Renal cortical epithelial cell (primary cell): Measurements from ENCODE around the gene SLC16A7. TPM values are rescaled to one million over a fixed set of nuclear protein-coding genes. Genes with fewer than 3 reads are reported as not detected.
"Not testable (repeated sequence)": the region's sequence is repeated elsewhere in the genome, so short reads cannot be mapped to it uniquely, and the experiment has no call there.

Experiments used
- DNase-seq: peaks from one replicate; pipeline ENCODE4 v3.0.0-alpha.2; 2011; ENCODE audit warnings: low read depth
- total RNA-seq: library from RNA; depleted of rRNA; stranded (reverse); fragments of >200 nt; gene quantifications from 2 replicates; pipeline ENCODE4 v1.2.3, GENCODE V29; 2014

SLC16A7 gene, protein sequence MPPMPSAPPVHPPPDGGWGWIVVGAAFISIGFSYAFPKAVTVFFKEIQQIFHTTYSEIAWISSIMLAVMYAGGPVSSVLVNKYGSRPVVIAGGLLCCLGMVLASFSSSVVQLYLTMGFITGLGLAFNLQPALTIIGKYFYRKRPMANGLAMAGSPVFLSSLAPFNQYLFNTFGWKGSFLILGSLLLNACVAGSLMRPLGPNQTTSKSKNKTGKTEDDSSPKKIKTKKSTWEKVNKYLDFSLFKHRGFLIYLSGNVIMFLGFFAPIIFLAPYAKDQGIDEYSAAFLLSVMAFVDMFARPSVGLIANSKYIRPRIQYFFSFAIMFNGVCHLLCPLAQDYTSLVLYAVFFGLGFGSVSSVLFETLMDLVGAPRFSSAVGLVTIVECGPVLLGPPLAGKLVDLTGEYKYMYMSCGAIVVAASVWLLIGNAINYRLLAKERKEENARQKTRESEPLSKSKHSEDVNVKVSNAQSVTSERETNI
- 11.5 and 59.0 TPM in 2 replicates for total RNA-seq

DNA sequence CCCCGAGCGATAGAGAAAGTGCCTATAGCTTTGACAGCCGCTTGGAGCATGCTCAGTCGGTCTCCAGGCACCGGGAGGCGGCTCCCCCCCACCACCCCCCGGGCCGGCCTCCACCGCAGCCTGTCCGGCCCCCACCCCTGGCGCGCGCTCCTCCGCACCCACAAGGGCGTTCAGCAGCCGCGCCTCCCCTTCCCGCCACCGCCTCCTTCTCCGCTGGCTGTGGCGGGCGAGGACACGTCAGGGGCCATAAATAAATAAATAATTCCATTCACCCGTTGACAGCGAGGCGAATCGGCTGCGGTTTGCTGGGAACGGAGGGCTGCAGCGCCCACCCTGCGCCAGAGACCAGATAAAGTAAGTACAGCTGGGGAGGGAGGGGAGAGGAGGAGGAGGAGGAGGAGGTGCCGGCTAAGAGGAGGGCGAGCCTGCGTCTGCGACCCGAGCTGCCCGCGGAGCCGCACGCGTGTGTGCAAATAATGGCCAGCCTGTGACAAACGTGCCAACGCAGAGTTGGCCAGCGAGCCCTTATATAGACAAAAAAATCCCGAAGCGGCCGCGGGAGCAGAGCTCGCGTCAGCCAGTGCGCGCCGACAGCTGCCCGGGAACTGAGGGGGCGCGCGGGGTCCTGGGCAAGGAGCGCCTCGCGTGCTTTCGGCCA is at the start of gene SLC16A7:
SLC16A7 (plus strand) TSS at position 147 of the 658 bp plus-strand sequence. CDS start 108,773 bp downstream, outside the sequence.
- DNase-seq, result peak; percentile 66

DNA sequence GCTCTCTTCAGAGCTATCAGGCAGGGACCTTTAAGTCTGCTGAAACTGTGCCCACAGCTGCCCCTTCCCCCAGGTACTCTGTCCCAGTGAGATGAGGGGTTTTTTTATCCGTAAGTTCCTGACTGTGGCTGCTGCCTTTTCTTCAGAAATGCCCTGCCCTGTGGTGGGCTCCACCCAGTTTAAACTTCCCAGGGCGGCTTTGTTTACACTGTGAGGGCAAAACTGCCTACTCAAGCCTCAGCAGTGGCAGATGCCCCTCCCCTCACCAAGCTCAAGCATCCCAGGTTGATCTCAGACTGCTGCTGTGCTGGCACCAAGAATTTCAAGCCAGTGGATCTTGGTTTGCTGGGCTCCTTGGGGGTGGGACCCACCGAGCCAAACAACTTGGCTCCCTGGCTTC is 46.9 kb upstream of the SLC16A7 start:
- DNase-seq, result no peak

DNA sequence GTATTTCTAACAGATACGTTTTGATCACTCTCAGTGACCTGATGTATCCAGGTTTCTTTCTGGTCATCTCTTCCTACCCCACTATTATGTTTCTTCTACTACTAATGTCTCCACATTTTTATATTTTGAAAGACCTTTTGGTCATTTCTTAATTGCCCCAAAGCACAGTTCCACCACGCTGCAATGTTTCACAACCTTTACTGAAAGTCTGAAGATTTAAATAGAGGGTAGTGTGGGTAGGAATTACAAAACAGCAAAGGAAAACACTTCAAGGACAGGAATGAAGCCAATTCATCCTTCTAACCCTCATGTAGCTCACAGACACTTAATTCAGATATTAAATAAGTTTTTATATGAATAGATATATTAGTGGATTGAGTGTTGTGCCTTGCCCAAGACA is 36.1 kb upstream of the SLC16A7 start:
- peak; percentile 15 for DNase-seq

DNA sequence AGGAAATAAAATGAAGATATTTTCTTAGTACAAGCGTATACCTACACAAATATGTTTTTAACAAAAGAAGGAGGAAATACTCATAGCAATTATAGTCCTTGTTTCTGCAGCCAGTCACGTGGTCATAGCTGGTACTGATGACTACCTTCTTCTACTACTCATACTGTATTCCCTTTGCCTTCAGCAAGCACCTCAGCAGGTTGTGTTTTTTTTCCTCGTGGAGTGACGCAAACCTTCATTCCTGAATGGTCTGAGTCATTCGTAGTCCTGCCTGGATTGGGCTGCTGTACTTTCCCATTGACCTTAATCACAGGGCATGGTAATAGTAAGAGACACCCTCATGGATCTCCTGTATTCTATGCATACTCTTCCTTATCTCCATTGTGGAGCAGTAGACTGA is 25.7 kb upstream of the SLC16A7 start:
- DNase-seq, result peak; percentile 92

DNA sequence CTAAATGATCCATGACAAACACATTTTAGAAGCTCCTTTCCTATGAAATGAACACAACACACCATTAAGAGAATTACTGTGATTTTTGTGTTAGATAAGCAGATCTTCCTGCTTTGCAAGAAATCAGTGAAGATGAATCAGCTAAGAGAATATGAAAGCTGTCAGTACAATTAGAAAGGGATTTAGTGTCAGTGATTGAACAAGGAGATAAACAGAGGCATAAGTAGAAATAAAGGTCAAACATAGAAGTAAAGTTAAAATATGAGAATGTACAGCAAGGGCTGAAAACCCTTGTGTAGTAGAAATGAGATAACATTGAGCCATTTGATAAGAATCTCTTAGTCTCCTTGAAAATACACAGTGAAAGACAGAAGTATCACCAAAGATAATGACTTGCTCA is 21.4 kb upstream of the SLC16A7 start:
- DNase-seq, result no peak

DNA sequence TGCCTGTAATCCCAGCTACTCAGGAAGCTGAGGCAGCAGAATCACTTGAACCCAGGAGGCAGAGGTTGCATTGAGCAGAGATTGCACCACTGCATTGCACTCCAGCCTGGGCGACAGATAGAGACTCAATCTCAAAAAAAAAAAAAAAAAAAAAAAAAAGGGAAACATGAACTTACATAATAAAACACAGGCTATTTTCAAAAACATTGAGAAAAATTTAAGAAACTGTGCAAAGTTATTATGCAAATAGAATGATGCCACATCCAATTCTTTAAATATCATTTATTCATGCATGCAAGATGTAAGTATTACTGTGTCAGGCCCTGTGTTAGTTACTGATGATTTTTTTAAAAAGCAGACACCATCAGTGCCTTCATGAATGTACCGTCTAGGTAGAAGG is 20.0 kb upstream of the SLC16A7 start:
- no peak for DNase-seq

DNA sequence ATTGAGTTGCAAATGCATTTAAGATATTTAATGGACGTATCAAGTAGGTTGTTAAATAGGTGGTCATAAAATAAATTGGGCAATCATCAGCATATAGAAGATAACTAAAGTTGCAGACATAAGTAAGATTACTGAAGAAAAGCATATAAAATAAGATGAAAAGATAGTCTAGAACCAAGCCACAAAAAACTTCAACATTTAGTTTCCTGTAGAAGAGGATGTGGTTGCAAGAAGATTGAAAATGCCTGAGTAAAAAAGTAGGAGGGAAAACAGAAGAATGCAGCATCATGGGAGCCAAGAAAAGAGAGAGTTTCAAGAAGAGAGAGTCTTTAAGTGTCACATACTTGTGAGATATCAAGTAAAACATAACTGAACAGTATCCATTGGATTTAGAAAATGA is 17.6 kb upstream of the SLC16A7 start:
- no peak for DNase-seq

DNA sequence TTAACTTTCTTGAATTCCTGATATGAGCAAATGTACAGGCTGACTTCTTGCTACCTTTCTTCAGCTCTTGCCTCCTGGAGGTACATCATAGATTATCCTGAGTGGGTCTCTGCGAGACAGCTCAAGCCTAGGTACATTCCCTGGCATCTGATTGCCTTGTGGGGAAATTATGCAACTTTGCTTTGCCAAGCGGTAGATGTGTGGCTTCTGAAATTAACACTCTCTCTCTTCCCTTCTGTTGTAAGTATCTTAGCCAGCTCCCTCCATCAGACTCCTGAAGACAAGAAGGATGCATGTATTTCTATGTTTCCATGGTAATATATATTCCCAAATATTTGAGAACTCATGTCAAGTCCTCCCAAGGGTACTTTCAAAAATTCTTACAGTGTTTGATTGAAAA is 16.2 kb upstream of the SLC16A7 start:
- DNase-seq, result no peak

DNA sequence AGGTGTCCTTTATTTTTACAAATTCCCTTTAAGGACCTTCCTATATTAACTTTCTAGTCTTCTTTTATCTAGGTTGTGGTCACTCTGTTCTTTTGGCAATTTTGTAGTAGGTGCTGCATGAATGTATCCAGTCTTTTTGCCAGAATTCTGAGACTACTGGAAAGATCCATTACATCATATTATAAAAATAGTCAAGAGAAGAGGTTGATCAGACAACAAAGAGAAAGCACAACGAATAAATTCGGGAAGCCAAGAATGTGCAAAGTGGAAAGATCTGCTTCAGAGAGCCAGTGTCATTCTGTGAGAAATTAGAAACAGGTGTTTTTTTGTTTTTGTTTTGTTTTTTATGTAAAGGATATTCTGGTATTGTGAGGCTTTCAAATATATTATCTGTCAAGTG is 15.8 kb upstream of the SLC16A7 start:
- DNase-seq, result no peak

DNA sequence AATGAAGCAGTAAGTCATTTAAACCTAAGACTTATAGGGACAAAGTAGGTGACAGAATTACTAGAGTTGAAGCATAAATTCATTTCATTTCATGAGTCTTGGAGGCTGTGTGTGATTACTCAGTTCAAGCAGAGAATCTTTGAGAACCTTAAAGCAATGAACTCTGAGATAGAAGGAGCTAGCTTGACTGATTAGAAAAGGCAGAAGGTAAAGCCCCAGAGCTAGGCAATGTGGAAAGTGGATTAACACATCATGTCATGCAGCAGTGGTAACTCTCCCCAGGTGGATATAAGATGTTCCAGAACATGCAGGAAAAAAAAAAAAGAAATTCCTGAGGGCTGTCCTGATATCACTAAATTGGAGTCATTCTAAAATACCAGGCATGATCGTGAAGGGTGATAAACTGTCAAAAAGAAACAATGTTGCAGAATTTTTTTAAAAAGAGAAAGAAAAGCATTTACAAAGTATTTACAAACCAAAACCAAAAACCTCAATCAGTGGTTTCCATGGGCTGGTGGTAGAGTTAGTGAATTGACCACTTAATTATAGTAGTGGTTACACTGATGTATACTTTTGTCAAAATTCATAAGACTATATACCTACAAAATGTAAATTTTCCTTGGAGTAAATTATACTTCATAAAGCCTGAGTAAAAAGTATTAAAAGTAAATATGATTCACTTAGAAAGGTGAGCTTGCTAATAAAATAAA is 12.7 kb upstream of the SLC16A7 start:
- DNase-seq, result no peak

DNA sequence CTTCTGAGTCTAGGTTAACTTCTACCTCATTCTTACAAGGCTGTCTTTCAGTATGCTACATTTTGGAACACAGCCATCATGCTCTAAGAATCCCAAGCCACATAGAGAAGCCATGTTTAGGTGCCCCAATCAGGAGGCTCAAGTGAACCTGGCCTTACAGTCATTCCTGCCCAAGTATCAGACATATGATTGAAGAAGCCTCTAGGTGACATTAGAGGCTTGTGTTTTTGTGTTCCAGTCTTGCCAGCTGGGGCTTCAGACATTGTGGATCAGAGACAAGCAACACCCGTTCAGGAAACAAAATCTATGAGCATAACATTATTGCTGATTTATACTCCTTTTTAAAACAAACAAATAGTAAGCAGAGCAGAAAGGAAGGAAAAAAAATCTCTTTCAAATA is 8.1 kb upstream of the SLC16A7 start:
- DNase-seq, result no peak

DNA sequence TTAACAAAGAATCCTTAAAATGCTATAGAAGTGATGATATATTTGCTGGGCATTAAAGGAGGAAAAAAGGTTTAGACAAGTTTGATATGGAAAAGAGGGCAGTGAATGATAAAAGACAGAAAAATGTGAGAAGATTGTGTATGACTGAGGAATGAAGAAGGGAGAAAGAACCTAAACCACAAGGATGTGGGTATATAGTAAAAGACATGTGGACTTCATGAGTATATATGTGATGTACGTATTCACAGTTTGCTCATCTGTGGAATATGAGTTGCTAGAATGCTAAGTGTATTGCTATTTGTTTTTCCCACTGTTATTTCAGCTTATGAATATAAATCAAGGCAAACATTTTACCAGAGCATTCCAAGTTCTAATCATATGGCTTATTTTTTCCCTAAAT is 2.1 kb upstream of the SLC16A7 start:
- no peak for DNase-seq

DNA sequence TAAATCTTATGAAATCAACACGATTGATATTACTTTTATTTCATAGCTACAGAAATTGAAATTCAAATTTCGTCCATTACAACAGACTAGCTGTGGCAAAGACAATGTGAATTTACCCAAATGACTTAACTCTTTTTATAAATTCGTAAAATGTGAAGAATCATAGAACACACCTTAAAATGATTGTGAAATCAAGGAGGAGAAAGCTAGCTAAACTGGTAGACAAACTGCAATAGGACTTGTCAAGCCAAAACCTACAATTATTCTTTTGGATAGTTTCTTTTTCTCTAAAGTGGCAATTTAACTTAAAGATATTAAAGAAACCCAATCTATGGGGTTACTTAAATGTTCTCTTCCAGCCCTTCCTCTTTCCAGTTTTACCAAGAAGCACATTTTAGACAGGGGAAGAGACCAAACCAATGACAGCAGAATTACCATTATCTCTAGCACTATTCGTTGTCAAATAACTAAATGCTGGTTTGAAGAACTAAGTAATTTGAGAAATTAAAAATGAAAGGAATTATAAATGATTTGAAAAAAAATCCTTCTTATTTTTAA is 807 bp upstream of the SLC16A7 start:
- no peak for DNase-seq

DNA sequence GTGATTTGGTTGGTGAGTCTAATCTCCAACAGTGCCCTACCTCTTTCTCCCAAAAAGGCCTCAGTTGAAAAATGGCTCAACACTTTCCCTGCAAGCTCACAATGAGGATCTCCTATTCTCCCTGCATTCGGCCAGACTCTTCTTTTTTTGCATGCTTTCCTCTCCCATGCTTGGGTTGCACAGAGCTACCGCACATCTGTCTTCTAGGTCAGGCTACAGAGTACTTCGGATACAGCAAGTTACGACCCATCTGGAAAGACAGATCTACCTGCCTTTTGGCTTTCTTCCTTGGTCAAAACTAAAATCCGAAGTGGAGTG is 305 bp upstream of the SLC16A7 start:
- no peak for DNase-seq

DNA sequence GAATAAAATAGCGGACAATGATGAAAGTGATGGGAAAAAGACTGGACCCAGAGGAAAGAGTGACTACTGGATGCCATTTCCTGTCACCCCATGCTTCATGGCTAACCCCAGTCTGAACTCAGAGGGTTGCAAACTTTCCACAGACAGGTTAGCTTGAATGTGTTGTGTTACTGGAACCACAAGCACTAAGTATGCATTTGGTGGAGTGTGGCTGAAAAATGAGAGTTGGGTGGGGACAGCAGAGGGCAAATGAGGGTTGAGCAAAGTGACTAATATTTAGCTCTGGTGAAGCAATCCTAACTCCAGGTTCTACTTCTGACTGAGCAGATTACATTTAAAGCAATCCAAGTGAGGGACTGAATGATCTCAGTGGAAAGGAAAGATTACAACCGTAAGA is 1.6 kb downstream of the SLC16A7 start:
- DNase-seq, result peak; percentile 99

DNA sequence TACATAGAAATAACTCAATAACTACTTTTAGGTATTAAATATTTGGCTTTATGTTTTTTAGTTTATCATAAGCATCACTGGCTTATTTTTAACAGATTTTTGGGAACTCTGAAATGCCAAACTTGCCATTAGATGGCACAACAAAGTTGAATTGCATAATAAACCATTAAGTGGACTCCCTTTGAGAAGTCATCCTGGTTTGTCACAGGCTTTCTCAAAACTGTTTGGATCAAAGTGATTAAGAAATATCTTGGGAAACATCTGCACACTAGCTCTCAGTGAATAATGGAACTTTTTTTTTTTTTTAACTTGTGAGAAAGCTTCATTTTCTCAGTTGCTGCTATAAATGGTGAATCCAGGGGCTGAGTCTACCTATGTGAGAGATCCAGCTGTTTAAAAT is 4.3 kb downstream of the SLC16A7 start:
- DNase-seq, result peak; percentile 77

DNA sequence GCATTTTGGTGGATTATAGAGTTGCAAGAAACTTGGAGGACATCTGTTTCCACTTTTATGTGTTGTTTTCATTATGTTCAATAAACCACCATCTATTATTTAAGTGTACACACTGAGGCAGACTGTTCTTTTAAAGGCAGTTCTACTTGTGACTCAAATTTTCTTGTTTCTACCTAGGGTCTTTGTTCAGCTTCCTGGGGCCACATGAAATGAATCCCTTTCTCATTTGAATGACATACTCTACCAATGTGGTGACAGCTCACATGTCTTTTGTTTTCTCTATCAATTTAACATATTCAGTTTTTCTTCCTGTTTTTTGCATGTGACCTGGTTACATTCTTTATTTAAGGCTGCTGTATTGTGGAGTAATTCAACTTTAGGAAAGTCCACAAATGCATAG is 7.9 kb downstream of the SLC16A7 start:
- DNase-seq, result no peak

DNA sequence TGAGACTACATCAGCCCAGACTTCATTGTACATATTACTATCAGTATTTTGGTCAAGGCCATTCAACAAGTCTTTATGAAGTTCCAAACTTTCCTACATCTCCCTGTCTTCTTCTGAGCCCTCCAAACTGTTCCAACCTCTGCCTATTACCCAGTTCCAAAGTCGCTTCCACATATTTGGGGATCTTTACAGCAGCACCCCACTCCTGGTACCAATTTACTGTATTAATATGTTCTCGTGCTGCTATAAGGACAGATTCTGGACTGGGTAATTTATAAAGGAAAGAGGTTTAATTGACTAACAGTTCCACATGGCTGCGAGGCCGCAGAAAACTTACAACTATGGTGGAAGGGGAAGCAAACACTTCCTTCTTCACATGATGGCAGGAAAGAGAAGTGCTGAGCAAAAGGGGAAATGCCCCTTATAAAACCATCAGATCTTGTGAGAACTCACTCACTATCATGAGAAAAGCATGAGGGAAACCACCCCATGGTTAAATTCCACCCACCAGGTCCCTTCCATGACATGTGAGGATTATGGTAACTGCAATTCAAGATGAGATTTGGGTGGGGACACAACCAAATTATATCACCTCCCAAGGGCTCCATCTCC is 17.1 kb downstream of the SLC16A7 start:
- DNase-seq, result not testable (repeated sequence)

DNA sequence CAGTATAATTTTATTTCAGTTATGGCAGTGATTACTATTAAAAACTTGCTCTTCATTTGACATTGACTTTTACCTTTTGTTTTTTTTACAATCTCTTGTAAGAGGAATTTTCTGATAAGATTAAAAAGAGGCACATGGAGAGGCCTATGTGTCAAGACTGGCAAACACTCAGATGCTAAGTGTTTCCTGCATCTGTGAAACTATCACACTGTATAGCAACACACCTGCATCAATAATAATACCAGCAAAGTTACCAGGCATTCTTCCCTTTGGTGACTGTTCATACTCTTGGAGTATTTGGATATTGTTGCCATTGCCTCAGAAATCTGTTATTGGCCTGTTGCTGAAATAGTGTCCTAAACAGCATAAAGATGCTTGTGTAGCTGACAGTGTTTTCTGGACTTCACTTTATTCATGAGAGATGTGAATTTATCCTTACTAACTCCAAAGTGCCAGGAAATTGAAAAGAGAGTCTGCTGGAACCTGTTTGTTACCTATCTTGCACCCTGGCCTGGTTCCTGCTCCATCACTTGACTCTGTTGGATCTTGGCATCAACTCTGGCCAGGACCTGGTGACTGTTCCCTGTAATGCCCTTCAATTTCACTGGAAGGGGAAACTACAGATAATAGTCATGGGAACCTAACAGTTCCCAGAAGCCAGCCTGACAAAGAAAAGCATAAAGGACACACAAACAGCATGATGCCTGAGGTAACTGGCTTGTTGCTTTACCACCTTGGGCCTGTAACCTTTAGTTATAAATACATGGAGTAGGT is 19.8 kb downstream of the SLC16A7 start:
- no peak for DNase-seq

DNA sequence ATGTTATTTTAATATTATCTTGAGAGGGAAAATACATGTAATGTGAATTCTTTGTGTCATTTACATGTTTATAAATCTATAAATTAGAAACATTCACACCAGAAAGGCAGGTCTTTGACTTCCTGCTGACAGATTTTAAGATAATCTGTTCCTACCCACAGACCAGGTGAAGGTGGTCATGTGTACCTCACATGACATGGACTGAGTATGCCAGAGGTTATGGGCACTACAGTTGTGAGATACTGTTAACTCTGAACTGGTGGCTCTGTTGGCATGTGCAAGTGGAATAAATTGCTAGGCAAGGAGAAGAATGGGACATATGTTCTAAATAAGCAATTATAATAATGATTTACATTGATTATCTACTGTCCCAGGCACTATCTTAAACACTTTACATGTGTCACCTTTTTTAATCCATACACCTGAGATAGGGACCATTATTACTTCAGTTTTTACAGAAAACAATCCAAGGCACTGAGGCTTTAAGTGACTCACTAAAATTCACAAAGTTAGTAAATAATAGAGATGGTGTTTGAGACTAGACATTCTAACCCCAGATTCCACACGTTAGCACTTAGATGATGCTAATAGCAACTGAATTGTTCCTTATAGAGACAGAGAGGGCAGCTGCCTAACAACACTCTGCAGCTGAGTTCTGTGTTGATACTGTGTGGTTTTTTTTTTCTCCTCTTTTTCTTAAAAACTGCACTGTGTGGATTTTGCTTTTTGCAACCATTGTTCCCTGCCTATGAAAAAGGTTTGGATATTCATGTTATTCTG is 23.8 kb downstream of the SLC16A7 start:
- no peak for DNase-seq

DNA sequence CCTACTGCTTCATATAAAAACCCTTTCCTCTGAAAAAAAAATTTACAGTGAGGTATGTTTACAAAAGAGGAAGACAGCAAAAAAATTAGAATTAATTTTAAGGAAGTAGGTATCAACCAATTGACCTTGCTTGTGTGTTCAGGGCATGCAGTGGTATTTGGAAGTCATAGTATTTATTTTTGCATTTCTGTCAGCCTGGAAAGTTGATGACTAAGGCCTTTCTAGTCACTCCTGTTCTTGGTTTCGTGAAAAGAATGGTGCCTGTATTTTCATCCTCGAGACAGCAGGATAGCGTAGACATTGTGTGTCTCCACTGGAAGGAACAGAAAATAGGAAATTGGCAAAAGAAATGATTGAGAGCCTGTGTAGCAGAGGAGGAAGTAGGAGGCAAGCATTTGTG is 24.5 kb downstream of the SLC16A7 start:
- no peak for DNase-seq
